ENCODE results near the gene CENPB. TPM values are rescaled to one million over a fixed set of nuclear protein-coding genes. Genes with fewer than 3 reads are reported as not detected.

Gene CENPB
- polyA plus RNA-seq, 1 donor (not counting 4 experiments of a cell fraction or from before 2014, with no cell fraction given): 18.1 TPM

GRCh38 chr20:3739054-3739925 lies 47.2 kb downstream of the CENPB start:
- Histone ChIP-seq H3K79me2 (ENCODE audit: control insufficient read depth, insufficient read depth, low read length) (no peaks in the 10 kb centered on the region), H3K4me1 (ENCODE audit: control insufficient read depth, extremely low read depth, insufficient read depth, low read length) (no peaks in the 10 kb centered on the region), H3K27ac (ENCODE audit: control insufficient read depth, insufficient read depth, low read length) (no peak overlapping the region), H3K4me2 (ENCODE audit: control insufficient read depth, extremely low read depth, insufficient read depth, low read depth, low read length) (no peak overlapping the region), H3K9me1 (ENCODE audit: control insufficient read depth, extremely low read depth, insufficient read depth, low read length) (no peaks in the 10 kb centered on the region), H4K20me1 (ENCODE audit: control insufficient read depth, extremely low read depth, insufficient read depth, low read length) (no peaks in the 10 kb centered on the region), H3K9ac (ENCODE audit: control insufficient read depth, extremely low read depth, insufficient read depth, low read length) (no peak overlapping the region), H3K36me3 (ENCODE audit: control insufficient read depth in 2 of 2, extremely low read depth in 1 of 2, insufficient read depth in 2 of 2, low read length in 2 of 2) (no peaks in the 10 kb centered on the region), H3K27me3 (ENCODE audit: control insufficient read depth, extremely low read depth, insufficient read depth, low read length) (no peaks in the 10 kb centered on the region), H3K4me3 (ENCODE audit: control insufficient read depth in 2 of 3, extremely low read depth in 1 of 3, insufficient read depth in 2 of 3, low read depth in 1 of 3, low read length in 3 of 3) (no peak overlapping the region), H3K9me3 (ENCODE audit: control insufficient read depth, low read depth, low read length) (no peaks in the 10 kb centered on the region), H2AFZ (ENCODE audit: control insufficient read depth, low read length) (no peak overlapping the region)
- dilution Hi-C loops (cut with MboI; ENCODE audit: extremely low pct_ligation_motif_present, low sequenced_read_pairs): no loop called here
- no peak for DNase-seq (ENCODE audit: low read depth, low spot score)
- no peak for FAIRE-seq
- TF ChIP-seq CTCF (optimal IDR thresholded peaks at IDR 0.05 in 1 of 3, IDR thresholded peaks at IDR 0.05 in 1 of 3, conservative IDR thresholded peaks at IDR 0.05 in 1 of 3; ENCODE audit: extremely low read depth in 1 of 3, insufficient read depth in 2 of 3, low read length in 3 of 3) (no peak), EZH2 (IDR thresholded peaks at IDR 0.05; ENCODE audit: low read length) (no peak)

GRCh38 chr20:3738111-3739053 lies 48.2 kb downstream of the CENPB start:
- Histone ChIP-seq H3K9ac (ENCODE audit: control insufficient read depth, extremely low read depth, insufficient read depth, low read length) (no peak overlapping the region), H2AFZ (ENCODE audit: control insufficient read depth, low read length) (no peak overlapping the region), H3K79me2 (ENCODE audit: control insufficient read depth, insufficient read depth, low read length) (no peaks in the 10 kb centered on the region), H3K9me3 (ENCODE audit: control insufficient read depth, low read depth, low read length) (no peaks in the 10 kb centered on the region), H3K27me3 (ENCODE audit: control insufficient read depth, extremely low read depth, insufficient read depth, low read length) (peaks cover 2% of the 10 kb centered on the region), H3K4me3 (ENCODE audit: control insufficient read depth in 2 of 3, extremely low read depth in 1 of 3, insufficient read depth in 2 of 3, low read depth in 1 of 3, low read length in 3 of 3) (no peak overlapping the region), H3K4me1 (ENCODE audit: control insufficient read depth, extremely low read depth, insufficient read depth, low read length) (no peaks in the 10 kb centered on the region), H3K4me2 (ENCODE audit: control insufficient read depth, extremely low read depth, insufficient read depth, low read depth, low read length) (no peak overlapping the region), H3K9me1 (ENCODE audit: control insufficient read depth, extremely low read depth, insufficient read depth, low read length) (no peaks in the 10 kb centered on the region), H4K20me1 (ENCODE audit: control insufficient read depth, extremely low read depth, insufficient read depth, low read length) (no peaks in the 10 kb centered on the region), H3K36me3 (ENCODE audit: control insufficient read depth in 2 of 2, extremely low read depth in 1 of 2, insufficient read depth in 2 of 2, low read length in 2 of 2) (no peaks in the 10 kb centered on the region), H3K27ac (ENCODE audit: control insufficient read depth, insufficient read depth, low read length) (no peak overlapping the region)
- FAIRE-seq (no peak), DNase-seq (ENCODE audit: low read depth, low spot score) (no peak)
- TF ChIP-seq EZH2 (IDR thresholded peaks at IDR 0.05; ENCODE audit: low read length) (no peak), CTCF (optimal IDR thresholded peaks at IDR 0.05 in 1 of 3, IDR thresholded peaks at IDR 0.05 in 1 of 3, conservative IDR thresholded peaks at IDR 0.05 in 1 of 3; ENCODE audit: extremely low read depth in 1 of 3, insufficient read depth in 2 of 3, low read length in 3 of 3) (no peak)
- dilution Hi-C loops (cut with MboI; ENCODE audit: extremely low pct_ligation_motif_present, low sequenced_read_pairs): no loop called here

Data from keratinocyte (primary cell).